Lower lobe of right lung (tissue), 2 donors: ENCODE results near the gene NNT. TPM values are rescaled to one million over a fixed set of nuclear protein-coding genes. Genes with fewer than 3 reads are reported as not detected.

Experiments
- ATAC-seq, 2 donors: fragments of 200-7000 bp; cut with Tn5 transposase; one replicate each; pipeline ENCODE4 v1.9.1; 2020 to 2022; ENCODE audit warnings: mild to moderate bottlenecking in 2 of 2, moderate library complexity in 2 of 2
- DNase-seq: peaks from one replicate; pipeline ENCODE4 v3.0.0-alpha.2; 2020
- H3K27ac ChIP-seq: fragments of 200-600 bp; one replicate; pipeline ENCODE4 v1.8.0; 2022
- H3K27me3 ChIP-seq: fragments of 200-600 bp; one replicate; pipeline ENCODE4 v1.8.0; 2022; ENCODE audit warnings: low read depth
- H3K36me3 ChIP-seq: fragments of 200-600 bp; one replicate; pipeline ENCODE4 v1.8.0; 2022; ENCODE audit warnings: mild to moderate bottlenecking
- H3K4me1 ChIP-seq: fragments of 200-600 bp; one replicate; pipeline ENCODE4 v1.8.0; 2022
- H3K4me3 ChIP-seq: fragments of 200-600 bp; one replicate; pipeline ENCODE4 v1.8.0; 2022; ENCODE audit warnings: mild to moderate bottlenecking
- H3K9me3 ChIP-seq: fragments of 200-600 bp; one replicate; pipeline ENCODE4 v1.8.0; 2022
- intact Hi-C: fragments of 100-400 bp; cut with DNase I; formaldehyde crosslinking; loops from one replicate; pipeline ENCODE4 v1.11.0; 2022
- total RNA-seq: library from RNA; stranded (reverse); fragmentation: NEBNext Ultra II Directional; extraction: Animal tissue kit (Norgen Biotek cat#: 25700); gene quantifications from one replicate; pipeline ENCODE4 v1.2.1, GENCODE V29; 2021
- TF ChIP-seq, protein P1 (sequence below): fragments of 200-600 bp; IDR thresholded peaks from one replicate; pipeline ENCODE4 v1.8.0; 2022; ENCODE audit warnings: antibody characterized with exemption, mild to moderate bottlenecking
- donor health status: DM: no; HTN: yes; CAD: no; lungs with severe emphysema.

NNT gene
- total RNA-seq, 1 donor from 2014 or later = 70.9 TPM

DNA sequence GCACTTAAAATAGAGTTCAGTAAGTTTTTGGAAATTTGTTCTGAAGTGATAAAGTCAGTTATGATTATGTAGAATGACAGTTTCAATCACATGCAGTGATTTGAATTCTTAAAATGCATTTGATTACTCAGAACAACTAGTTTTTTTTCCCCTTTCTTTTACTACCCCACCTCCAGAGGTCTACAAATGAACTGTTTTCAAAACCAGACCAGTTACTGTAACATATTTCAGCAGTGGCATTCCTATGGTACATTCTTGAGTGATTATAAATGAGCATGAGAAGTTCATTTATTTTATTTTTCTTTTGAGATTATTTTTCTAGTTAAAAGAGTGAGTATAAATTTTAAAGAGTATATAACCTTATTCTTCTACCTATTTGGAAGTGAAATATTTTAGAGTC, 71.6 kb downstream of the NNT start:
- no peaks in the 10 kb centered on the region for H3K27me3 ChIP-seq
- H3K36me3 ChIP-seq = peaks cover 23% of the 10 kb centered on the region
- H3K9me3 ChIP-seq = no peaks in the 10 kb centered on the region
- ATAC-seq = no peak
- TF ChIP-seq, protein P1, sequence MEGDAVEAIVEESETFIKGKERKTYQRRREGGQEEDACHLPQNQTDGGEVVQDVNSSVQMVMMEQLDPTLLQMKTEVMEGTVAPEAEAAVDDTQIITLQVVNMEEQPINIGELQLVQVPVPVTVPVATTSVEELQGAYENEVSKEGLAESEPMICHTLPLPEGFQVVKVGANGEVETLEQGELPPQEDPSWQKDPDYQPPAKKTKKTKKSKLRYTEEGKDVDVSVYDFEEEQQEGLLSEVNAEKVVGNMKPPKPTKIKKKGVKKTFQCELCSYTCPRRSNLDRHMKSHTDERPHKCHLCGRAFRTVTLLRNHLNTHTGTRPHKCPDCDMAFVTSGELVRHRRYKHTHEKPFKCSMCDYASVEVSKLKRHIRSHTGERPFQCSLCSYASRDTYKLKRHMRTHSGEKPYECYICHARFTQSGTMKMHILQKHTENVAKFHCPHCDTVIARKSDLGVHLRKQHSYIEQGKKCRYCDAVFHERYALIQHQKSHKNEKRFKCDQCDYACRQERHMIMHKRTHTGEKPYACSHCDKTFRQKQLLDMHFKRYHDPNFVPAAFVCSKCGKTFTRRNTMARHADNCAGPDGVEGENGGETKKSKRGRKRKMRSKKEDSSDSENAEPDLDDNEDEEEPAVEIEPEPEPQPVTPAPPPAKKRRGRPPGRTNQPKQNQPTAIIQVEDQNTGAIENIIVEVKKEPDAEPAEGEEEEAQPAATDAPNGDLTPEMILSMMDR = no peak
- H3K4me1 ChIP-seq = no peaks in the 10 kb centered on the region
- H3K27ac ChIP-seq = no peak overlapping the region
- intact Hi-C loops = no loop called here
- DNase-seq = no peak
- no peak overlapping the region for H3K4me3 ChIP-seq

DNA sequence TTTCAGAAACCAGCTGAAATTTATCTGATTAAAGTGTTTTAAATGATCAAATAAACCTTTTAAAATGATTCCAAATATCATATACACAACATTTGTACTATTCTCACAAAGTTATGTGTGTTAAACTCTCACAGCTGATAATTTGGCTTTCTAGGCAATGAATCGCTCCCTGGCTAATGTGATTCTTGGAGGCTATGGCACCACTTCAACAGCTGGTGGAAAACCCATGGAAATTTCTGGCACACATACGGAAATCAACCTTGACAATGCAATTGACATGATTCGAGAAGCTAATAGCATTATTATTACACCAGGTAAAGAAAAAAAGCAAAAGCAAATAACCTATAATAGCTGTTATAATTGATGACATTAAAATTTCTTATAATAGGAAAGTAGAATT, 72.4 kb downstream of the NNT start:
- no peak overlapping the region for H3K27ac ChIP-seq
- ATAC-seq = no peak
- DNase-seq = no peak
- no peaks in the 10 kb centered on the region for H3K9me3 ChIP-seq
- H3K4me1 ChIP-seq = no peaks in the 10 kb centered on the region
- no peaks in the 10 kb centered on the region for H3K27me3 ChIP-seq
- no peak overlapping the region for H3K4me3 ChIP-seq
- intact Hi-C loops = no loop called here
- peaks cover 25% of the 10 kb centered on the region for H3K36me3 ChIP-seq
- TF ChIP-seq, protein P1 = no peak

DNA sequence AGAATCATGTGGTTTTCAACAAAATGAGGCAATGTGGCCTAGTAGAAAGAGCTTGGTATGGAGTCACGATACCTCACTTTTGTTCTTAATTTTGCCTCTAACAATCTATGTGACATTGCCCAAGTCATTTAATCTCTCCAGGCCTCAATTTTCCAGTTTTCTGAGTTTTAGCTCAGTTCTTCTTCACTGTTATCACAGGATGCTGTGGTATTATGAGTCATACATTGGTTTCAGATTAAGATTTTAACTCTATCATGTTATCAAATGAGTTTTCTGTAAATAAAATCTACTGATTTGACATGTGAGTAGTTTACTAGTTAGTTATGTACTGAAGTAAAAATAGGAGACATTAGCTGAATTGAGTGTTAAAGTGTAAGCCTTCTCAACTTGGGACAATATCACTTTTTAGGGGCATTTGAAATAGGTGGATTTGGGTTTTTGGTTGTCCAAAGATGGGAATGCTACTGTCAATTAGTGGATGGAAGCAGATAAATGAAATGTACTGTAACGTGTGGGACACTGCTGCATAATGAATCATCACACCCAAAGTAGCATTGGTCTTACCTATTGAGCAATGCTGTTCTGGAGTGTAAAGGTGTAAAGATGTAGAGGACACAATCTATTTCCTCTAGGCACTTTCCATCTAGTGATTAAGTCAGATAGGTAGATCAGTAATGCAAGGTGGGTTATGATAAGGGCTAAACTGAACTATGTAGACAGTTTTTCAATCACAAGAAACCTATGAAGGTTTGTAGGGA, 73.3 kb downstream of the NNT start:
- DNase-seq (no peak), ATAC-seq (no peak)
- H3K4me3 ChIP-seq = no peak overlapping the region
- no peaks in the 10 kb centered on the region for H3K4me1 ChIP-seq
- intact Hi-C loops = no loop called here
- no peak overlapping the region for H3K27ac ChIP-seq
- H3K27me3 ChIP-seq = no peaks in the 10 kb centered on the region
- no peaks in the 10 kb centered on the region for H3K9me3 ChIP-seq
- TF ChIP-seq, protein P1 = no peak
- H3K36me3 ChIP-seq = peaks cover 28% of the 10 kb centered on the region

DNA sequence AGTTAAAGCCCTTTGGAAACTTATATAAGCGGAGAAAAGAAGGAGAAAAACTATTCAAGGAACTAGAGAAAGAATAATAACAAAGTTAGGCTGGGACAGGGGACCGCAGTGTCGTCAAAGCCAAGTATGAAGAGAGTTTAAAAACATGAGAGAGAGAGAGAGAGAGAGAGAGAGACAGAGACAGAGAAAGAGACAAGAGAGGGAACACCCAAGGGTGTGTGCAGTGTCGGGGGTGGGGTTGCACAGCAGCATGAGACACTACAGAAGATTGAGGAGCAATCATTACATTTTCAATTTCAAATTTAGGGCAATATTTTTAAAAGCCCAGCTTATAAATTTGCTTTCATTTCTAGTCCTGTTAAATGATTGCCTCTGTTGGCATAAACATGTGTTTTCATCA, 74.3 kb downstream of the NNT start:
- H3K27ac ChIP-seq = no peak overlapping the region
- no peaks in the 10 kb centered on the region for H3K27me3 ChIP-seq
- no peak for DNase-seq
- peaks cover 28% of the 10 kb centered on the region for H3K36me3 ChIP-seq
- H3K9me3 ChIP-seq = no peaks in the 10 kb centered on the region
- H3K4me3 ChIP-seq = no peak overlapping the region
- ATAC-seq = no peak
- H3K4me1 ChIP-seq = no peaks in the 10 kb centered on the region
- intact Hi-C loops = no loop called here
- TF ChIP-seq, protein P1 = no peak

DNA sequence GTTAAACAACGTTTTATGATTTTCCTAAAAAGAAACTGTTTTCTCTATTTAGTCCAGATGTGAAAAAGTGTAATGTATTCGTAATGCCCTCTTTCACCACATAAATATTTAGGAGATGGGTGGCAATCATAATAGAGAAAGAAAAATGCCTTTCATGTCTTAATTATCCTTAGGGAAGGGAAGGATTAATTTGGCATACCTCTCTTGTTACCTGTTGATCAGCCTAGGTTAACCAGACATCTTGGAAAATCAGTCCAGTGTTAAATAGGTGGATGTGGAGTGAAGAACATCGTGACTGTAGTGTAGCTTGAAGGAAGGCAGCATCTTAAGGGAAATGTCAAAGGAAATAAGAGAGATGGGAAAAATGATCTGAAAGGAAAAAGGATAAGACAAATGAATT, 76.2 kb downstream of the NNT start:
- intact Hi-C loops = no loop called here
- no peak for ATAC-seq
- TF ChIP-seq, protein P1 = no peak
- Histone ChIP-seq H3K36me3 (peaks cover 29% of the 10 kb centered on the region), H3K4me1 (no peaks in the 10 kb centered on the region), H3K9me3 (no peaks in the 10 kb centered on the region), H3K27me3 (no peaks in the 10 kb centered on the region), H3K4me3 (no peak overlapping the region), H3K27ac (no peak overlapping the region)
- no peak for DNase-seq
